Measurements from ENCODE around the gene INTS1. TPM values are rescaled to one million over a fixed set of nuclear protein-coding genes. Genes with fewer than 3 reads are reported as not detected.

Gene INTS1
- total RNA-seq, 1 donor from 2014 or later: 21.1 TPM

GRCh38 chr7:1505731-1506550, 1.8 kb upstream of the INTS1 start:
- DNase-seq: no peak

GRCh38 chr7:1503390-1503789, 799 bp downstream of the INTS1 start:
- no peak for DNase-seq

DNA sequence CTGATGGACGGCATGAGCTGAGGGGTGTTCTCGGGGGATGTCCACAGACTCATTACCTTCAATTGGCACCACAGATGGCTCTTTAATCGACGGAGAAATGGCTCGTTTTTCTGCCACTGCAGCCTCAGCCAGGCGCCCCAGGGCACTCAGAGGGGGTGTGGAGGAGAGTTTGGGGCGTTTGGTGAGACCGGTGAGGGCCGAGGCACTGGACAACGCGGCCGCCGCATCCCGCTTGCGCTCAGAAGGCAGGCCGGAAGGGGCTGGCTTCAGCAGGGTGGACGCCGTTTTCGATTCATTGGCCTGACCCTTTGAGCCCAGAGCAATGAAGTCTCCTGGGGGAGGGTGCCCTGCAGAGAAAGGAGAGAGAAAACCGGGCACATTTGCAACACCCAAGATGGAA, 1.3 kb downstream of the INTS1 start:
- DNase-seq: no peak

GRCh38 chr7:1501487-1502270, 2.5 kb downstream of the INTS1 start:
- no peak for DNase-seq

DNA sequence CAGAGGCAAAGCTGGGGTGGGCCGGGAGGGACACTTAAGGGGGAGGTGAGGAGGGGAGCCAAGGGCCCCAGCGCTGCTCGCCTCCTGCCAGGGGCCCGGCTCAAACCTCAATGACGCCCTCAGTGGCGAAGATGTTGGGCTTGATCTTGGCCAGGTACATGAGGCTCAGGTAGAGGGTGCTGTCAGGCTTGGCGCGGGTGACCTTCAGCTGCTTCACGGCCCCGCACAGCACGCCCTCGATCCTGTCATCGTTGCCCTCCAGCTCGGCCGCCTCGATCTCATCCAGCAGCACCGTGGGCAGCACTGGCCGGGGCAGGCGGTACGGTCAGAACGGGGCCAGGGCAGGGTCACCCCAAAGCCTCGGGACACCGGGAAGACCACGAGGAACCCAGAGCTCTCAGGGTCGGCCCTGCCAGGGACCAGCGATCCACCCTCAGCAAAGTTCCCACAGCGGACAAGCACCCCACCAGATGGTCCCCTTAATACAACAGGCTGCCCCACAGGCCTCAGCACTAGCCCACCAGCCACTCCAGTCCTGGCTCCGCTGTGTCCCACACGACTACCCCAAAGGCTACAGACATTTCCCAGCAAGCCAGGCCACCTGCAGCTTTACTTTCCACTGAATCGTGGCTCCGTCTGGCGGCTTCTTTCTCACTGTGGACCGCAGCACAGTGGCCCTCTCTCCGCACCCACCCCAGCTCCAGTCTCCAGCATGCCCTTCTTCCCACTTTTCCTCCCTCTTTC, 4.0 kb downstream of the INTS1 start:
- DNase-seq: no peak

DNA sequence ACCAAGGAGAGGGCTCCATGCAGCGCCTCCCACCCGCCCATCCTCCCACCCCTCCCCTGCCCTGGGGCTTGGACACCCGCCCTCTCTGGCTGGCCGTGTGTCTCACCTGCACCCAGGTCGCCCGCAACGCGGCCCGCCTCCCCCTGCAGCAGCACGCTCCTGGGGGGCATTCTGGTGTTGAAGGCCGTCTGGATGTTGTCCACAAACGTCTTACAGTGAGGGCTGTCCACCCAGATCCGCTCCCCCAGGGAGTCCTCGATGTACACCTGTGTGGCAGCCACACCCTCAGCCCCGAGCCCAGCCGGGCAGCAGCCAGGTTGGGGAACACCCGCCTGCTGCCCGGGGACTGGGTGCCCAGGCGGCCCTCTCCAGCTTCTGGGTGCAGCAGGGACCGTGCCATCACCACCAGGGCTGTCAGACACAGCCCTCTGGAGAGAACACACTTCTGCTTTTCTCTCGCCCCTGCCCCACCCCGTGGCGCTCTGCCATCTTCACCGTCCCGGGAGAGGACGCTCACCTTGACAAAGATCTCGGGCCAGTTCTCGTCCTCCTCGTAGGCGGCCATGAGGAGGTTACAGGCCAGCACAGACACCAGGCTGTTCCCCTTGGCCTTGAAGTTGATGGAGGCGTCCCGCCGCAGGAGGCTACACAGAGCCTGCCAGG, 4.7 kb downstream of the INTS1 start:
- no peak for DNase-seq

- DNase-seq: no peak
These were observed 5.6 kb downstream of the INTS1 start for GRCh38 chr7:1498370-1499305.

DNA sequence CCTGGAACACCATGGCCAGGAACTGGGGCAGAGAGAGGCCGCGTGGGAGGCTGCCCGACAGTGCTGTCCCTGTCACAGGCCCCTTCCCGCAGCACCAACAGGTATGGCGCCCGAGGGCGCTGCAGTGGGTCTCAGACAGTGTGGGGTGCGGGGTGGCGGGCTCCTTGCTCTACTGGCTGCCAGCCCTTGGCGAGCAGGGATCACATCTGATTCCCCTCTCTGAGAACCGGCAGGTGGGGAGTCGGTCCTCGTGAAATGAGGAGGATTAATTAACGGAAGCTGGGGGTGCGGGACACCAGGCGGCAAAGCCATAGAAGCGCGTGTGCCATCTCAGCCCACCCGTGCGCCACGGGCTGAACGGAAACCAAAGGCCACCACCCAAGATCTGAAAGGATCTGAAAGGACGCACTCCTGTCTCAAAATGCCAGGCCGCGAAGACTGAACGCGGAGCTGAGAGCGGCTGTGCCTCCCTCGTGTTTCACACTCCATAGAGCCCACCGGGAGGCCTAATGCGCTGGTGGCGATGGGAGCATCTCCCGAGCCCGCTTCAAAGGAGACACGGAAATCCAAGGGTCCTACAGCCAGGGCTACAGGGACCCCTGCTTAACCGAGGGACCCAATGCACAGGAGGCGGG, 6.8 kb downstream of the INTS1 start:
- no peak for DNase-seq

DNA sequence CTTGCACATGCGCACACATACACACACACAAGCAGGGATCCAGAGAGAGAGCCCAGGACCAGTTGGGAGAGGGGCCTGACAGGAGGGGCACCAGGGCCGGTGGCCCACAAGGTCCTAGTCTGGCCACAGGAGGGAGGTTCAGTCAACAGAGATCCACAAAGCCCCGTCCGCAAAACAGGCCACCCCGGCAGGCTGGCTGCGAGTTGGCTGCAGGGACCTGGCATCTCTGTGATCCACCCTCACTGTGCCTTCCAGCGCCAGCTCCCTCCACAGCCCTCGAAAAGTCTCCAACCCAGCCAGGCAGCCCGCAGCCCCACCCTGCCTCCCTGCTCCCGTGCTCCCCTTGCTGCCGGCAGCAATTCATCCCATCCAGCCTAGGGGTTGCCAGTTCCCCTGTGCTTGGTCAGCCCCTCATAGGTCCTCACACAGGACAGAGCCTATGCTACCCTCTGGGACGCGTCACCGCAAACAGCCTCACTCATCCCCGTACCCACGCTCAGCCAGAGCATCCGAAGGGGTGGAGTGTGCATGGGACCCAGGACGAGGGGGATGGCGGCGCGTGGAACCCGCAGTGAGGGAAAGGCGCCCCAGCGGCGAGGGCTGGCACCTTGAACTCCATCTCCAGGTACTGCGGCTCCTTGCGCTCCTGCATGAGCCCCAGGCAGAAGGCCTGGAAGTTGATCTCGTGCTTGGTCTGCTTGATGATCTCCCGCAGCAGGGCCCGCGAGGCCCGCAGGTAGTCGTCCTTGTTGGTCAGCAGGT, 7.5 kb downstream of the INTS1 start:
- no peak for DNase-seq

DNA sequence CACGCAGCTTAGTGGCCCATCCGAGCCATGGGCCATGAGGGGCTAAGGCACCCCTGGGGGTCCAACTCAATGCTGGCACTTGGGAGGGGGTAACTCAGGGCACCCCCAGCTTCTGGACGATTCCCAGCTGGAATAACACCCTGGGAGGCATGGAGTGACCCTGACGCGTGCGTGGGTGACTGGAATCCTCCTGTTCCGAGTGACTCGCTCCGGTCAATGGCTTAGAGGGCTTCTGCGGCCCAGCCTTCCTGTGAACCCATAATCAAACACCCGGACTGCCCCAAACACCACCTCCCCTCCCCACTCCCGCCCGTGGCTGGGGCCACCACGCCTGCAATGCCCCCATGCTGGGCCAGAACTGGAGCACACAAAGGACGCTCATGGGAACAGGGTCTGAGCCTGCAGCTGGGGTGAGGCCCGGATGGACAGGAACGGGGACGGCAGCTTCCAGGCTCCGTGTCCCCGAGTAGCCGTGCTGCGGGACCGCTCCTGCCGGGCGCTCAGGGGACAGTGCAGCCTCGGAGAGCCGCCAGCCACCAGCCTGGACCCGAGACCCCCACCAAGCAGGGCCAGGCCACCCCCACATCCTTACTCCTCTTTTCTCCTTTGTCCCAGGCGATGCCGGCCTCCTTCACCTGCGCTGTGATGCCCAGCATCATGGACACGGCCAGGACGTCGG, 8.5 kb downstream of the INTS1 start:
- no peak for DNase-seq

DNA sequence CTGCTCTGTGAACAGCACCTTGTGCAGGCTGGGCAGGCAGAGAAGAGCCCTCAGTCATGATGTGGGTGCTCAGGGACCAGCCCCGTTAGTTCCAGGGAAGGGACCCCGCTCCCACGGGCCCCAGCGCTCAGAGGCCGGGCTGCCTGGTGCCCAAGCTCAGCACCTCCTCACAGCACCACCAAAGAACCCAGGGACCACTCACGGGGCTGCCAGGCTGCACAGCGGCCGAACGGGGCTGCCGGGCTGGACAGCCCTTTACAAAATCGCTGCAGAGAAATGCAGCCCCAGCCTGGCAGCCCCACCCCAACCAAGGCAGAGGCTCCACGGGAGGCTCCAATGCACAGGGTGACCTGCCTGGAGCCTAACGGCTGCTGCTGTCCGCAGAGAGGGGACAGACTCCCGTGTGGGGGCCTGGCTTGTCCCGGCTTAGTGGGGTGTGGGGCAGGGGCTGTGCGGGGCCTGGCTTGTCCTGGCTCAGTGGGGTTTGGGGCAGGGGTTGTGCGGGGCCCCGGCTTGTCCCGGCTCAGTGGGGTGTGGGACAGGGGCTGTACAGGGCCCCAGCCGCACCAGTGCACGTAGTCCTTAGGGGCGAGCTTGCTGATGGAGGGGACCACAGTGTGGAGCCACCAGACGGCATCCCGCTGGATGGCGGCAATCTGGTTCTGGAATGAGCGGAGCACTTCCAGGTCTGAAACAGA, 9.2 kb downstream of the INTS1 start:
- DNase-seq: no peak

GRCh38 chr7:1494447-1494846, 9.7 kb downstream of the INTS1 start:
- no peak for DNase-seq

GRCh38 chr7:1493571-1493970, 10.6 kb downstream of the INTS1 start:
- no peak for DNase-seq

GRCh38 chr7:1493129-1493528, 11.1 kb downstream of the INTS1 start:
- DNase-seq: no peak

GRCh38 chr7:1492640-1493039, 11.5 kb downstream of the INTS1 start:
- no peak for DNase-seq

DNA sequence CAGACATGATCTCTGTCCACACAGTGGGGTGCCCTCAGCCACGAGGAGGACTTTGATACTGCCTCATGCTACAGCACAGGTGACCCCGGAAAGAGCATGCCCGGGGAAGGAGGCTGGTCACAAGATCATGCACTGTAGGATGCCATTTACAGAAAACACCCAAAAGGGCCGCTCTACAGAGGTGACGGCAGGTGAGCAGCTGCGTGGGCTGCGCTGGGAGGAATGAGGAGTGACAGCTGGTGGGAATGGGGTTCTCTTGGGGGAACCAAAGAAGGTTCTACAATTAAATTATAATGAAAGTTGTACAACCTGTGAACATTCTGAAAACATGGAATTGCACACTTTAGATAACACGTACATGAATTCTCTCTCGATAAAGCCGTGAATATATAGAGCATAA, 12.0 kb downstream of the INTS1 start:
- no peak for DNase-seq

DNA sequence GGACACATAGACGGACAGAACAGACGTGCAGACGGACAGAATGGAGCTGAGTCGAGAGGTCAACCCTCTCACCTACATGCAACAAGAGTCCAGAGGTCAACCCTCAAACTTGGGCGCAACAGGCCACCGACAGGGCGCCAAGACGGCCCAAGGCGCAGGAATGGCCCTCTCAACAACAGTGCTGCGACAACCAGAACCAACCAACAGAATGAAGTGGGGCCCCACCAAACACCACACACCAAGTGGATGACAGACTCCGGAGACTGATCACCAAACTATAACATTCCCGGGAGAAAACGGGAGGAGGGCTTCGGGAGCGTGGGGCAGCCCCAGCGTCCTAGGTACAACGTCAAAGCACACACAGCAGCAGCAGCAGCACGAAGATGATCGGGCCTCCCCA, 13.4 kb downstream of the INTS1 start:
- DNase-seq: no peak

DNA sequence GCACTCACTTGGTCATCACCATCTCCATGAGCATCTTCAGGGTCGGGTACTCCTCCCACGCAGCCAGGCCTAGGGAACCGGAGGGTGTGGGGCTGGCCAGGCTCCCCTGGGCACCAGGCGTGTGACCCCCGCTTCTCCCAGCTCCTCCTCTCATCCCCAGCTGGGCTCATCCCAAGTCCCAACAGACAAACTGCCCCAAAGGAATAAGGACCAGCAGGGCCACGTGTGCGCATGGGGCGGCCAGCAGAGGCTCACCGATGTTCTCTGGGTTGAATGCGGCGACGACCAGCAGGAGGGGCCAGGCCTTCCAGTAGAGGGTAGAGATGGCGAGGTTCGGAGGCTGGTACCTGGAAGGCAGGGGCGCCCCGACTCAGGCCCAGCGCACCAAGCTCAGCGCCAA, 14.9 kb downstream of the INTS1 start:
- DNase-seq: no peak

GRCh38 chr7:1488016-1488415, 16.2 kb downstream of the INTS1 start:
- no peak for DNase-seq

All from skin of body (tissue), 2 donors.